Activated T-cell treated with anti-CD3 and anti-CD28 coated beads, Interleukin-2, amount 50 U/mL, for 4 hours (primary cell): ENCODE data around the gene HOXD8. TPM values are rescaled to one million over a fixed set of nuclear protein-coding genes. Genes with fewer than 3 reads are reported as not detected.

Experiments used
- ATAC-seq, 2 donors: fragments of 200-7000 bp; cut with Tn5 transposase; one replicate each; pipeline ENCODE4 v1.10.0; 2021
- DNase-seq: peaks from one replicate; pipeline ENCODE4 v3.0.0-alpha.2; 2020
- H3K27me3 Mint-ChIP-seq: one replicate; pipeline ENCODE4 v1.8.0; 2021; ENCODE audit warnings: low read depth, mixed read lengths
- H3K36me3 Mint-ChIP-seq: one replicate; pipeline ENCODE4 v1.8.0; 2022; ENCODE audit warnings: mixed read lengths; ENCODE audit not compliant: insufficient read depth
- H3K4me1 Mint-ChIP-seq: one replicate; pipeline ENCODE4 v1.8.0; 2021; ENCODE audit warnings: low read depth, mixed read lengths
- H3K4me3 Mint-ChIP-seq: one replicate; pipeline ENCODE4 v1.8.0; 2021; ENCODE audit warnings: mild to moderate bottlenecking, moderate library complexity, mixed read lengths
- H3K9me3 Mint-ChIP-seq: one replicate; pipeline ENCODE4 v1.8.0; 2021; ENCODE audit warnings: mixed read lengths
- total RNA-seq, 3 donors: library from RNA; stranded (reverse); gene quantifications; one replicate each; pipeline ENCODE4 v1.2.1, GENCODE V29; 2021

HOXD8 gene
- total RNA-seq, result under 1 TPM in 1 of 3 donors, not detected in 2; 0.11 TPM

- Mint-ChIP-seq H3K9me3 (peaks cover 4% of the 10 kb centered on the region), H3K4me3 (peak within 1 kb of the TSS; percentile 59), H3K27me3 (peaks cover 85% of the 10 kb centered on the region), H3K4me1 (peaks cover 26% of the 10 kb centered on the region), H3K36me3 (no peaks in the 10 kb centered on the region)
- peak in 1 of 2 donors; percentile 16 for ATAC-seq
- DNase-seq, result no peak
Measured at GRCh38 chr2:176128982-176129796, at the start of gene HOXD8. HOXD8 (plus strand) TSS chr2:176129705; CDS start chr2:176130367, 662 bp downstream.

GRCh38 chr2:176079831-176080539 is 49.5 kb upstream of the HOXD8 start:
- H3K4me3 Mint-ChIP-seq, result no peak overlapping the region
- no peaks in the 10 kb centered on the region for H3K36me3 Mint-ChIP-seq
- peaks cover 26% of the 10 kb centered on the region for H3K9me3 Mint-ChIP-seq
- peaks cover 81% of the 10 kb centered on the region for H3K27me3 Mint-ChIP-seq
- H3K4me1 Mint-ChIP-seq, result peaks cover 7% of the 10 kb centered on the region
- DNase-seq (no peak), ATAC-seq (peak in 1 of 2 donors; percentile 18)

GRCh38 chr2:176080540-176081375 is 48.7 kb upstream of the HOXD8 start:
- Mint-ChIP-seq H3K27me3 (peaks cover 81% of the 10 kb centered on the region), H3K36me3 (no peaks in the 10 kb centered on the region), H3K4me1 (peaks cover 7% of the 10 kb centered on the region), H3K9me3 (peaks cover 22% of the 10 kb centered on the region), H3K4me3 (no peak overlapping the region)
- peak in 1 of 2 donors; percentile 23 for ATAC-seq
- no peak for DNase-seq

- H3K4me1 Mint-ChIP-seq, result peaks cover 7% of the 10 kb centered on the region
- H3K9me3 Mint-ChIP-seq, result peaks cover 17% of the 10 kb centered on the region
- DNase-seq, result no peak
- no peaks in the 10 kb centered on the region for H3K36me3 Mint-ChIP-seq
- peaks cover 80% of the 10 kb centered on the region for H3K27me3 Mint-ChIP-seq
- H3K4me3 Mint-ChIP-seq, result no peak overlapping the region
- no peak for ATAC-seq
Measured at GRCh38 chr2:176081376-176081836, 48.1 kb upstream of the HOXD8 start.

GRCh38 chr2:176081837-176082524 is 47.5 kb upstream of the HOXD8 start:
- Mint-ChIP-seq H3K4me3 (no peak overlapping the region), H3K36me3 (no peaks in the 10 kb centered on the region), H3K9me3 (peaks cover 13% of the 10 kb centered on the region), H3K27me3 (peaks cover 82% of the 10 kb centered on the region), H3K4me1 (peaks cover 7% of the 10 kb centered on the region)
- DNase-seq (no peak), ATAC-seq (no peak)

GRCh38 chr2:176082525-176082823 is 47.0 kb upstream of the HOXD8 start:
- Mint-ChIP-seq H3K4me1 (peaks cover 7% of the 10 kb centered on the region), H3K36me3 (no peaks in the 10 kb centered on the region), H3K9me3 (peaks cover 13% of the 10 kb centered on the region), H3K27me3 (peaks cover 83% of the 10 kb centered on the region), H3K4me3 (no peak overlapping the region)
- no peak for ATAC-seq
- no peak for DNase-seq

- ATAC-seq (no peak), DNase-seq (no peak)
- peaks cover 13% of the 10 kb centered on the region for H3K9me3 Mint-ChIP-seq
- H3K27me3 Mint-ChIP-seq, result peaks cover 89% of the 10 kb centered on the region
- H3K36me3 Mint-ChIP-seq, result no peaks in the 10 kb centered on the region
- H3K4me1 Mint-ChIP-seq, result peaks cover 7% of the 10 kb centered on the region
- H3K4me3 Mint-ChIP-seq, result no peak overlapping the region
Measured at GRCh38 chr2:176082824-176083751, 46.4 kb upstream of the HOXD8 start.

- DNase-seq, result no peak
- Mint-ChIP-seq H3K36me3 (no peaks in the 10 kb centered on the region), H3K9me3 (peaks cover 9% of the 10 kb centered on the region), H3K4me3 (no peak within 1 kb of the TSS), H3K27me3 (peaks cover 89% of the 10 kb centered on the region), H3K4me1 (peaks cover 11% of the 10 kb centered on the region)
- ATAC-seq, result no peak
Measured at GRCh38 chr2:176083796-176084261, 45.7 kb upstream of the HOXD8 start, which contains the start of gene EVX2. EVX2 (minus strand) TSS chr2:176083962; CDS start chr2:176083776, 186 bp downstream.

GRCh38 chr2:176084611-176085119 is 44.8 kb upstream of the HOXD8 start:
- H3K4me1 Mint-ChIP-seq, result peaks cover 4% of the 10 kb centered on the region
- H3K27me3 Mint-ChIP-seq, result peaks cover 89% of the 10 kb centered on the region
- H3K9me3 Mint-ChIP-seq, result peaks cover 5% of the 10 kb centered on the region
- no peaks in the 10 kb centered on the region for H3K36me3 Mint-ChIP-seq
- H3K4me3 Mint-ChIP-seq, result no peak overlapping the region
- ATAC-seq (no peak), DNase-seq (no peak)

GRCh38 chr2:176085120-176085788 is 44.3 kb upstream of the HOXD8 start:
- Mint-ChIP-seq H3K4me3 (peak overlapping the region; percentile 16), H3K9me3 (peaks cover 5% of the 10 kb centered on the region), H3K4me1 (peaks cover 4% of the 10 kb centered on the region), H3K36me3 (no peaks in the 10 kb centered on the region), H3K27me3 (peaks cover 94% of the 10 kb centered on the region)
- no peak for DNase-seq
- no peak for ATAC-seq

GRCh38 chr2:176085861-176086771 is 43.4 kb upstream of the HOXD8 start:
- no peak for ATAC-seq
- Mint-ChIP-seq H3K4me1 (peaks cover 4% of the 10 kb centered on the region), H3K9me3 (peaks cover 8% of the 10 kb centered on the region), H3K36me3 (no peaks in the 10 kb centered on the region), H3K27me3 (peaks cover 97% of the 10 kb centered on the region), H3K4me3 (peak overlapping the region; percentile 33)
- no peak for DNase-seq
